ENCODE results near the gene USF2.
"Not testable (repeated sequence)": the region's sequence is repeated elsewhere in the genome, so short reads cannot be mapped to it uniquely, and the experiment has no call there.

Gene USF2

DNA sequence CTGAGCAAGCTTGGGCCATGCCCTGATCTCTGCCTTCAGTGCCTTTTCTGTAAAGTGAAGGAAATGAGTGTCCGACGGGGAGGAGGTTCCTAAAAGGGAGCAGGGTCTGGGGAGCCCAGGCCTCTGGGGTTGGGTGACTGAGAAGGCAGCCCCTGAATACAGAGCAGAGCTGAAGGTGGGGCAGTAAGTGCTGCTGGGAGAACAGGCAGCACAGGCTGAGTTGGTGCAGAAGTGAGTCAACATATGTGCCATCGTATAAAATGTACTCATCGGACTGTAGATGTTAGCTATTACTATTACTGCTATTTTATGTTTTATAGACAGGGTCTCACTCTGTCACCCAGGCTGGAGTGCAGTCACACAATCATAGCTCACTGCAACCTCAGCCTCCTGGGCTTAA, 12.5 kb downstream of the USF2 start:
- H3K4me3 ChIP-seq (ENCODE audit: low read depth, low read length) = no peak overlapping the region
- DNase-seq (ENCODE audit: low read depth) = no peak
- no peak for TF ChIP-seq CTCF (conservative IDR thresholded peaks at IDR 0.05; ENCODE audit: low read depth, low read length)

- no peak for TF ChIP-seq CTCF (conservative IDR thresholded peaks at IDR 0.05; ENCODE audit: low read depth, low read length)
- H3K4me3 ChIP-seq (ENCODE audit: low read depth, low read length) = no peak overlapping the region
- DNase-seq (ENCODE audit: low read depth) = no peak
Observed at GRCh38 chr19:35284153-35285094, 15.7 kb downstream of the USF2 start.

- no peak for DNase-seq (ENCODE audit: low read depth)
- no peak for TF ChIP-seq CTCF (conservative IDR thresholded peaks at IDR 0.05; ENCODE audit: low read depth, low read length)
- no peak overlapping the region for H3K4me3 ChIP-seq (ENCODE audit: low read depth, low read length)
Observed at GRCh38 chr19:35285095-35285449, 16.3 kb downstream of the USF2 start.

DNA sequence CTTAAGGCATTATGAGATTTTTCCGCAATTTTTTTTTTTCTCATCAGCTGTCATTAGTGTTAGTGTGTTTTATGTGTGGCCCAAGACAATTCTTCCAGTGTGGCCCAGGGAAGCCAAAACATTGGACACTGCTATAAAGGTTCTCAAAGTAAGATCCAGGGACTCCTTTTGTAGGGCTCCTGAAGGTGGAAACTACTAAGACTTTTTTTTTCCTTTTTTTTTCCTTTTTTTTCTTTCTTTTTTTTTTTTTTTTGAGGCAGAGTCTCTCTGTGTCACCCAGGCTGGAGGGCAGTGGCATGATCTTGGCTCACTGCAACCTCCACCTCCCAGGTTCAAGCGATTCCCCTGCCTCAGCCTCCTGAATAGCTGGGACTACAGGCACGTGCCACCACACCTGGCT, 16.7 kb downstream of the USF2 start:
- not testable (repeated sequence) for H3K4me3 ChIP-seq (ENCODE audit: low read depth, low read length); DNase-seq (ENCODE audit: low read depth)

DNA sequence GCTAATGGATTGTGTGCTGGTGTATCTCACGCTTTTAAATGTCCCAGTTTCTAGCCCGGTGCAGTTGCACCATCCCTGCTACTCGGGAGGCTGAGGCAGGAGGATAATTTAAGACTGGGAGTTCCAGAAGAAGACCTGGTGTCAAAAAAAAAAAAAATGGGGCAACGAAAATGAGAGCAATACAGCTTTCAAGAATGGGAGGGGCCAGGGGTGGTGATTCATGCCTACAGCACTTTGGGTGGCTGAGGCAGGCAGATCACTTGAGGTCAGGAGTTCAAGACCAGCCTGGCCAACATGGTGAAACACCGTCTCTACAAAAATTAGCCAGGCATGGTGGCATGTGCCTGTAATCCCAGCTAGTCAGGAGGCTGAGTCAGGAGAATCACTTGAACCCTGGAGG, 17.3 kb downstream of the USF2 start:
- not testable (repeated sequence) for H3K4me3 ChIP-seq (ENCODE audit: low read depth, low read length); DNase-seq (ENCODE audit: low read depth)

GRCh38 chr19:35287713-35288112, 19.0 kb downstream of the USF2 start:
- no peak for DNase-seq (ENCODE audit: low read depth)
- no peak overlapping the region for H3K4me3 ChIP-seq (ENCODE audit: low read depth, low read length)
- TF ChIP-seq CTCF (conservative IDR thresholded peaks at IDR 0.05; ENCODE audit: low read depth, low read length) = no peak

GRCh38 chr19:35288331-35288730, 19.6 kb downstream of the USF2 start:
- TF ChIP-seq CTCF (conservative IDR thresholded peaks at IDR 0.05; ENCODE audit: low read depth, low read length) = no peak
- no peak overlapping the region for H3K4me3 ChIP-seq (ENCODE audit: low read depth, low read length)
- DNase-seq (ENCODE audit: low read depth) = no peak

- no peak for TF ChIP-seq CTCF (conservative IDR thresholded peaks at IDR 0.05; ENCODE audit: low read depth, low read length)
- H3K4me3 ChIP-seq (ENCODE audit: low read depth, low read length) = no peak overlapping the region
- DNase-seq (ENCODE audit: low read depth) = no peak
Observed at GRCh38 chr19:35288906-35289305, 20.1 kb downstream of the USF2 start.

Data from choroid plexus epithelial cell (primary cell).